Tibial nerve (tissue), 4 donors: ENCODE measurements around the gene KCNH2.

ENCODE experiments used
- CTCF ChIP-seq, 5 experiments: fragments of 200-600 bp in 3 of 5; fragments of 450-650 bp in 2 of 5; sonication (generic) in 3 of 5; IDR thresholded peaks; one replicate each; pipeline ENCODE4 v1.5.1; 2016 to 2019; ENCODE audit warnings: antibody characterized with exemption in 5 of 5, mild to moderate bottlenecking in 3 of 5, moderate library complexity in 2 of 5
- EP300 ChIP-seq, 2 donors: sonication (generic); formaldehyde crosslinking; IDR thresholded peaks; one replicate each; pipeline ENCODE4 v1.6.1; 2017; ENCODE audit warnings: antibody characterized with exemption in 2 of 2, mild to moderate bottlenecking in 1 of 2
- POLR2A ChIP-seq, 2 donors: fragments of 450-650 bp; IDR thresholded peaks; one replicate each; pipeline ENCODE4 v1.6.1; 2017; ENCODE audit warnings: antibody characterized with exemption in 2 of 2, mild to moderate bottlenecking in 2 of 2, moderate library complexity in 2 of 2

- TF ChIP-seq CTCF (IDR thresholded peaks at IDR 0.05) (no peak), EP300 (IDR thresholded peaks at IDR 0.05) (no peak), POLR2A (IDR thresholded peaks at IDR 0.05) (no peak)
Observed at GRCh38 chr7:150980663-150981062, 2.5 kb upstream of the KCNH2 start.
